Vagina (tissue), 2 donors: ENCODE results near the gene MYOC. TPM values are rescaled to one million over a fixed set of nuclear protein-coding genes. Genes with fewer than 3 reads are reported as not detected.
"Not testable (repeated sequence)": the region's sequence is repeated elsewhere in the genome, so short reads cannot be mapped to it uniquely, and the experiment has no call there.

Experiments
- DNase-seq, 2 donors: peaks; one replicate each; pipeline ENCODE4 v3.0.0-alpha.2; 2017; ENCODE audit errors: extremely low spot score in 2 of 2
- H3K27ac ChIP-seq: fragments of 200-600 bp; sonication (generic); one replicate; pipeline ENCODE4 v1.5.1; 2019
- H3K27me3 ChIP-seq: fragments of 200-600 bp; sonication (generic); one replicate; pipeline ENCODE4 v1.5.1; 2019
- H3K36me3 ChIP-seq, 2 donors: fragments of 200-600 bp; sonication (generic); one replicate each; pipeline ENCODE4 v1.5.1; 2017 to 2019
- H3K4me1 ChIP-seq: fragments of 200-600 bp; sonication (generic); one replicate; pipeline ENCODE4 v1.5.1; 2019
- H3K4me3 ChIP-seq, 2 donors: fragments of 200-600 bp; sonication (generic); 1 replicate in 1 of 2; 2 replicates in 1 of 2; pipeline ENCODE4 v1.5.1; 2016 to 2019
- H3K9me3 ChIP-seq: fragments of 200-600 bp; sonication (generic); one replicate; pipeline ENCODE4 v1.5.1; 2019
- POLR2A ChIP-seq, 2 donors: fragments of 450-650 bp; IDR thresholded peaks; one replicate each; pipeline ENCODE4 v1.6.1; 2017; ENCODE audit warnings: antibody characterized with exemption in 2 of 2, mild to moderate bottlenecking in 2 of 2, moderate library complexity in 2 of 2
- POLR2AphosphoS5 ChIP-seq, 2 donors: sonication (generic); formaldehyde crosslinking; IDR thresholded peaks; one replicate each; pipeline ENCODE4 v1.9.0; 2017; ENCODE audit warnings: antibody characterized with exemption in 2 of 2, mild to moderate bottlenecking in 2 of 2, low read depth in 1 of 2; ENCODE audit not compliant: insufficient read depth in 1 of 2
- intact Hi-C: fragments of 100-400 bp; cut with DNase I; formaldehyde crosslinking; loops from one replicate; pipeline ENCODE4 v1.15.1; 2023
- total RNA-seq: library from RNA; depleted of rRNA; stranded (reverse); fragments of >200 nt; gene quantifications from one replicate; pipeline ENCODE4 v1.2.3, GENCODE V29; 2016
- TF ChIP-seq, protein P1 (sequence below), 3 experiments: fragments of 450-650 bp in 2 of 3; fragments of 200-600 bp in 1 of 3; sonication (generic) in 1 of 3; IDR thresholded peaks; one replicate each; pipeline ENCODE4 v1.5.1; 2017 to 2019; ENCODE audit warnings: antibody characterized with exemption in 3 of 3, mild to moderate bottlenecking in 2 of 3, moderate library complexity in 2 of 3

Gene MYOC
- total RNA-seq, 1 donor from 2014 or later, result 19.4 TPM

DNA sequence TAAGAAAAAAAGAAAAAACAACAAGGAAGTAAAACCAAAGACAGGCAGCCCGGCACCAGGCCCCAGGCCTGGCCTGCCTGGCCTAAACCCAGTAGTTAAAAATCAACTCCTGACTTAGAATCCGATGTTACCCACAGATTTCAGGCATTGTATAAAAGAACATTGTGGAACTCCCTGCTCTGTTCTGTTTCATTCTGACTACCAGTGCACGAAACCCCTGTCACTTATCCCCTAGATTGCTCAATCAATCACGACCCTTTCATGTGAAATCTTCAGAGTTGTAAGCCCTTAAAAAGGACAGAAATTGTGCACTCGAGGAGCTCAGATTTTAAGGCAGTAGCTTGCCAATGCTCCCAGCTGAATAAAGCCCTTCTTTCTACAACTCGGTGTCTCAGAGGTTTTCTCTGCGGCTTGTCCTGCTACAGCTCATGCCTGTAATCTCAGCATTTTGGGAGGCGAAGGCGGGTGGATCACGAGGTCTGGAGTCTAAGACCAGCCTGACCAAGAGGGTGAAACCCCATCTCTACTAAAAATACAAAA, 46.0 kb downstream of the MYOC start:
- intact Hi-C loops, result no loop called here
- TF ChIP-seq POLR2A (IDR thresholded peaks at IDR 0.05), result no peak
- TF ChIP-seq POLR2AphosphoS5 (IDR thresholded peaks at IDR 0.05; ENCODE audit: insufficient read depth in 1 of 2, low read depth in 1 of 2), result no peak
- TF ChIP-seq, protein P1, sequence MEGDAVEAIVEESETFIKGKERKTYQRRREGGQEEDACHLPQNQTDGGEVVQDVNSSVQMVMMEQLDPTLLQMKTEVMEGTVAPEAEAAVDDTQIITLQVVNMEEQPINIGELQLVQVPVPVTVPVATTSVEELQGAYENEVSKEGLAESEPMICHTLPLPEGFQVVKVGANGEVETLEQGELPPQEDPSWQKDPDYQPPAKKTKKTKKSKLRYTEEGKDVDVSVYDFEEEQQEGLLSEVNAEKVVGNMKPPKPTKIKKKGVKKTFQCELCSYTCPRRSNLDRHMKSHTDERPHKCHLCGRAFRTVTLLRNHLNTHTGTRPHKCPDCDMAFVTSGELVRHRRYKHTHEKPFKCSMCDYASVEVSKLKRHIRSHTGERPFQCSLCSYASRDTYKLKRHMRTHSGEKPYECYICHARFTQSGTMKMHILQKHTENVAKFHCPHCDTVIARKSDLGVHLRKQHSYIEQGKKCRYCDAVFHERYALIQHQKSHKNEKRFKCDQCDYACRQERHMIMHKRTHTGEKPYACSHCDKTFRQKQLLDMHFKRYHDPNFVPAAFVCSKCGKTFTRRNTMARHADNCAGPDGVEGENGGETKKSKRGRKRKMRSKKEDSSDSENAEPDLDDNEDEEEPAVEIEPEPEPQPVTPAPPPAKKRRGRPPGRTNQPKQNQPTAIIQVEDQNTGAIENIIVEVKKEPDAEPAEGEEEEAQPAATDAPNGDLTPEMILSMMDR (IDR thresholded peaks at IDR 0.05), result no peak
- Histone ChIP-seq H3K4me3 (no peak overlapping the region), H3K27ac (no peak overlapping the region), H3K36me3 (no peaks in the 10 kb centered on the region), H3K9me3 (no peaks in the 10 kb centered on the region), H3K27me3 (no peaks in the 10 kb centered on the region), H3K4me1 (no peaks in the 10 kb centered on the region)
- no peak for DNase-seq

DNA sequence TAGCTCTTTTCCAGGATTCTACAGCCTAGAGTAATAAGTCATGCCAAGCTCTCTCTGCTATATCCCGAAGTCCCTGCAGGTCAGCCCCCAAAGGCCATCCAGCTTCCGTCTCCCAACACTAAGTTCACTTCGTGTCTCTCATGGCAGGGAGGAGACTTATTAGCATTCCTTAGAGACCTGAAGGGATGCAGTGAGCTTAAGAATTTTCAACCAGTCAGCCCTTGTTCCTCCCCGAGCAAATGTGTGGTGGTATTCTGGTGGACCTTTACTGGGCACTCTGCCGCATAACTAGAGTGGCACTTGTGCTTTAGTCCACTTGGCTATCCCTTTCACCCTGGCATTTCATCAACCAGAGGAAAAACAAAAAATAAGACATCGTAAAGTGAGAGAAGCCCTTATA, 49.4 kb downstream of the MYOC start:
- H3K9me3 ChIP-seq, H3K27ac ChIP-seq, H3K27me3 ChIP-seq, H3K36me3 ChIP-seq, DNase-seq, intact Hi-C loops, H3K4me1 ChIP-seq, H3K4me3 ChIP-seq: not testable (repeated sequence)

DNA sequence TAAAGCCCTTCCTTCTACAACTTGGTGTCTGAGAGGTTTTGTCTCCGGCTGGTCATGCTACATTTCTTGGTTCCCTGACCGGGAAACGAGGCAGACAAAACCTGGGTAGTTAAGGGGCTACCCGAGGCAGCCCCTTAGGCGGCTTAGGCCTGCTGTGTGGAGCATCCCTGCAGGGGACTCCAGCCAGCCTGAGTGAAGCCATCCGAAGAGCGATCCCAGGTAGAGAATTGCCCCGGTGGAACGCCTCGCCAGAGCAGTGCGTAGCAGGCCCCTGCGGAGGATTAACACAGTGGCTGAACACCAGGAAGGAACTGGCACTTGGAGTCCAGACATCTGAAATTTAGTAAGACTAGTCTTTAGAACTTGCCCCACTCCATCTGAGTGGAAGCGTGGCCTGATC, 51.6 kb downstream of the MYOC start:
- Histone ChIP-seq H3K4me1 (peaks cover 8% of the 10 kb centered on the region), H3K9me3 (no peaks in the 10 kb centered on the region), H3K27me3 (no peaks in the 10 kb centered on the region), H3K36me3 (no peaks in the 10 kb centered on the region), H3K27ac (no peak overlapping the region), H3K4me3 (no peak overlapping the region)
- intact Hi-C loops, result no loop called here
- no peak for DNase-seq
- TF ChIP-seq, protein P1 (IDR thresholded peaks at IDR 0.05), result no peak
- TF ChIP-seq POLR2AphosphoS5 (IDR thresholded peaks at IDR 0.05; ENCODE audit: insufficient read depth in 1 of 2, low read depth in 1 of 2) (no peak), POLR2A (IDR thresholded peaks at IDR 0.05) (no peak)

DNA sequence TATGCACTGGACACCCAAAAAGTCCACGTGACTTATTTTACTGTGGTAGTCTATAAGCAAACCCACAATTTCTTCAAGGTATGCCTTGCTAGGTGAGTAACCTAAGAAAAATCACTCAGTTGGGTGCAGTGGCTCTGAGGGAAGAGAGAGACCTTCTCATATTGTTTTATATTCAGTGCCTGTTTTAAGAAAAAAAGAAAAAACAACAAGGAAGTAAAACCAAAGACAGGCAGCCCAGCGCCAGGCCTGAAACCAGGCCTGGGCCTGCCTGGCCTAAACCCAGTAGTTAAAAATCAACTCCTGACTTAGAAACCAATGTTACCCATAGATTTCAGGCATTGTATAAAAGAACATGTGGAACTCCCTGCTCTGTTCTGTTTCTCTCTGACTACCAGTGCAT, 52.2 kb downstream of the MYOC start:
- H3K4me3 ChIP-seq, H3K27ac ChIP-seq, H3K9me3 ChIP-seq, DNase-seq, H3K4me1 ChIP-seq, intact Hi-C loops, H3K36me3 ChIP-seq, H3K27me3 ChIP-seq: not testable (repeated sequence)

DNA sequence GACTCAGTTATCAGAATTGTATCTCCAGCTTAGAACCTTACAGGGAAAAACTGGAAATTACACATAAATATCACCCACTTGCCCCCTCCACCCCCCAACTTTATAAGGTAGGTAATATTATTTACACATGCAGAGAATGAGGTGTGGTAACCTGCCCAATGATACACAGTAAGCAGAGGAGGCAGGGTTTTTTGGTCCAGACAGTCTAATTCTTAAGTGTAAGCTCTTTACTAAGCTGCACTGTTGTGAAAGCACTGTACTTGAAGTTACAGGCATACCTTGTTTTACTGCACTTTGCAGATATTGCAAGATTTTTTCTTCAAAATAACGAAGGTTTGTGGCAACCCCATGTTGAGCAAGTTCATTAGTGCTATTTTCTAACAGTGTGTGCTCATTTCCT, 55.3 kb downstream of the MYOC start:
- no peak overlapping the region for H3K4me3 ChIP-seq
- peaks cover 0 to 15% of the 10 kb centered on the region in 2 donors for H3K36me3 ChIP-seq
- no peak for TF ChIP-seq POLR2AphosphoS5 (IDR thresholded peaks at IDR 0.05; ENCODE audit: insufficient read depth in 1 of 2, low read depth in 1 of 2)
- TF ChIP-seq, protein P1 (IDR thresholded peaks at IDR 0.05), result no peak
- no peak for TF ChIP-seq POLR2A (IDR thresholded peaks at IDR 0.05)
- H3K4me1 ChIP-seq, result peaks cover 8% of the 10 kb centered on the region
- no peak for DNase-seq
- no peaks in the 10 kb centered on the region for H3K27me3 ChIP-seq
- H3K9me3 ChIP-seq, result no peaks in the 10 kb centered on the region
- intact Hi-C loops, result no loop called here
- no peak overlapping the region for H3K27ac ChIP-seq

- Histone ChIP-seq H3K4me3 (no peak overlapping the region), H3K27ac (no peak overlapping the region), H3K36me3 (peaks cover 0 to 20% of the 10 kb centered on the region in 2 donors), H3K9me3 (no peaks in the 10 kb centered on the region), H3K27me3 (no peaks in the 10 kb centered on the region), H3K4me1 (peaks cover 8% of the 10 kb centered on the region)
- TF ChIP-seq POLR2AphosphoS5 (IDR thresholded peaks at IDR 0.05; ENCODE audit: insufficient read depth in 1 of 2, low read depth in 1 of 2), result no peak
- no peak for TF ChIP-seq POLR2A (IDR thresholded peaks at IDR 0.05)
- TF ChIP-seq, protein P1 (IDR thresholded peaks at IDR 0.05), result no peak
- intact Hi-C loops, result no loop called here
- DNase-seq, result no peak
Observed at GRCh38 chr1:171596705-171597104, 55.8 kb downstream of the MYOC start.
